Ishikawa (cell line): Measurements from ENCODE around the gene CUL4A.

ENCODE experiments used
- CEBPB ChIP-seq: IDR thresholded peaks from 2 replicates; pipeline ENCODE4 v1.6.1; 2012
- CREB1 ChIP-seq: IDR thresholded peaks from 2 replicates; pipeline ENCODE4 v1.6.1; 2012; ENCODE audit warnings: low read depth
- EGR1 ChIP-seq: IDR thresholded peaks from 2 replicates; pipeline ENCODE4 v1.6.1; 2012
- EP300 ChIP-seq: IDR thresholded peaks from 2 replicates; pipeline ENCODE4 v1.6.1; 2012; ENCODE audit warnings: borderline replicate concordance
- FOXM1 ChIP-seq: IDR thresholded peaks from 2 replicates; pipeline ENCODE4 v1.6.1; 2012; ENCODE audit warnings: low read depth, borderline replicate concordance
- NFIC ChIP-seq: IDR thresholded peaks from 2 replicates; pipeline ENCODE4 v1.6.1; 2012
- RAD21 ChIP-seq: IDR thresholded peaks from 2 replicates; pipeline ENCODE4 v1.6.1; 2012; ENCODE audit warnings: low read depth
- TAF1 ChIP-seq: IDR thresholded peaks from 2 replicates; pipeline ENCODE4 v1.6.1; 2012; ENCODE audit warnings: low read depth, mild to moderate bottlenecking
- TCF12 ChIP-seq: IDR thresholded peaks from 2 replicates; pipeline ENCODE4 v1.6.1; 2012; ENCODE audit warnings: low read depth
- YY1 ChIP-seq: IDR thresholded peaks from 2 replicates; pipeline ENCODE4 v1.6.1; 2012; ENCODE audit warnings: low read depth
- ZBTB7A ChIP-seq: IDR thresholded peaks from 2 replicates; pipeline ENCODE4 v1.6.1; 2012; ENCODE audit warnings: low read depth
- TF ChIP-seq, protein P1 (sequence below): IDR thresholded peaks from 2 replicates; pipeline ENCODE4 v1.6.1; 2012; ENCODE audit warnings: low read depth, mild to moderate bottlenecking
- TF ChIP-seq, protein P2 (sequence below): IDR thresholded peaks from 2 replicates; pipeline ENCODE4 v1.6.1; 2012

DNA sequence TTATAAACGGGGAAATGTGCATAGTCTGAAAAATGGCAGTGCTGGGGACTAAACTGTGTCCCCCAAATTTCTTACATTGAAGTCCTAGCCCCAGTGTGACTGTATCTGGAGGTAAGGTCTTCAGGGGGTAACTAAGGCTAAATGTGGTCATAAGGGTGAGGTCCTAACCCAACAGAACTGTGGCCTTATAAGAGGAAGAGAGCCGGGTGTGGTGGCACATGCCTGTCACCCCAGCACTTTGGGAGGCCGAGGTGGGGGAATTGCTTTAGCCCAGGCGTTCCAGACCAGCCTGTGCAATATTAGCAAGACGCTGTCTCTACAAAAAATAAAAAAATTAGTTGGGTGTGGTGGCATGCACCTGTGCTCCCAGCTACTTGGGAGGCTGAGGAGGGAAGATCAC, 33.1 kb upstream of the CUL4A start:
- TF ChIP-seq, protein P1, sequence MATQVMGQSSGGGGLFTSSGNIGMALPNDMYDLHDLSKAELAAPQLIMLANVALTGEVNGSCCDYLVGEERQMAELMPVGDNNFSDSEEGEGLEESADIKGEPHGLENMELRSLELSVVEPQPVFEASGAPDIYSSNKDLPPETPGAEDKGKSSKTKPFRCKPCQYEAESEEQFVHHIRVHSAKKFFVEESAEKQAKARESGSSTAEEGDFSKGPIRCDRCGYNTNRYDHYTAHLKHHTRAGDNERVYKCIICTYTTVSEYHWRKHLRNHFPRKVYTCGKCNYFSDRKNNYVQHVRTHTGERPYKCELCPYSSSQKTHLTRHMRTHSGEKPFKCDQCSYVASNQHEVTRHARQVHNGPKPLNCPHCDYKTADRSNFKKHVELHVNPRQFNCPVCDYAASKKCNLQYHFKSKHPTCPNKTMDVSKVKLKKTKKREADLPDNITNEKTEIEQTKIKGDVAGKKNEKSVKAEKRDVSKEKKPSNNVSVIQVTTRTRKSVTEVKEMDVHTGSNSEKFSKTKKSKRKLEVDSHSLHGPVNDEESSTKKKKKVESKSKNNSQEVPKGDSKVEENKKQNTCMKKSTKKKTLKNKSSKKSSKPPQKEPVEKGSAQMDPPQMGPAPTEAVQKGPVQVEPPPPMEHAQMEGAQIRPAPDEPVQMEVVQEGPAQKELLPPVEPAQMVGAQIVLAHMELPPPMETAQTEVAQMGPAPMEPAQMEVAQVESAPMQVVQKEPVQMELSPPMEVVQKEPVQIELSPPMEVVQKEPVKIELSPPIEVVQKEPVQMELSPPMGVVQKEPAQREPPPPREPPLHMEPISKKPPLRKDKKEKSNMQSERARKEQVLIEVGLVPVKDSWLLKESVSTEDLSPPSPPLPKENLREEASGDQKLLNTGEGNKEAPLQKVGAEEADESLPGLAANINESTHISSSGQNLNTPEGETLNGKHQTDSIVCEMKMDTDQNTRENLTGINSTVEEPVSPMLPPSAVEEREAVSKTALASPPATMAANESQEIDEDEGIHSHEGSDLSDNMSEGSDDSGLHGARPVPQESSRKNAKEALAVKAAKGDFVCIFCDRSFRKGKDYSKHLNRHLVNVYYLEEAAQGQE: no peak
- TF ChIP-seq EP300: no peak
- TF ChIP-seq, protein P2, sequence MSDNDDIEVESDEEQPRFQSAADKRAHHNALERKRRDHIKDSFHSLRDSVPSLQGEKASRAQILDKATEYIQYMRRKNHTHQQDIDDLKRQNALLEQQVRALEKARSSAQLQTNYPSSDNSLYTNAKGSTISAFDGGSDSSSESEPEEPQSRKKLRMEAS: no peak
- TF ChIP-seq YY1: no peak
- TF ChIP-seq FOXM1: no peak
- TF ChIP-seq RAD21: no peak
- TF ChIP-seq CEBPB: no peak
- no peak for TF ChIP-seq TCF12
- TF ChIP-seq TAF1: no peak
- TF ChIP-seq ZBTB7A: no peak
- TF ChIP-seq NFIC: no peak
- TF ChIP-seq CREB1: no peak
- no peak for TF ChIP-seq EGR1
